ENCODE results near the gene FAM163B. TPM values are rescaled to one million over a fixed set of nuclear protein-coding genes. Genes with fewer than 3 reads are reported as not detected.

Gene FAM163B
- total RNA-seq, 4 donors from 2014 or later: not detected

DNA sequence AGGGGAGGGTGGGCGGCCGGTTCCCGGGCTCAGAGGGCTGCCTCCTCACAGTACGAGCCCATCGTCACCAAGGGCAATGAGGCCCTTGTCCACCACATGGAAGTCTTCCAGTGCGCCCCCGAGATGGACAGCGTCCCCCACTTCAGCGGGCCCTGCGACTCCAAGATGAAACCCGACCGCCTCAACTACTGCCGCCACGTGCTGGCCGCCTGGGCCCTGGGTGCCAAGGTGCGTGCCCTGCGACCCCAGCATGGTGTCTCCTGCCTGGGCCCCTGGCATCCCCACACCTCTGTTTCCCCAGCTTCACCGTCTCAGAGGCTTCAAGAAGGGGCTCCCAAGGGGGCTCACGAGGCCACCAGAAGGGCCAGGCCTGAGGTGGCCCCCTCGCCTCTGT is 34.2 kb upstream of the FAM163B start:
- Histone ChIP-seq H3K9me3 (no peaks in the 10 kb centered on the region), H3K36me3 (no peaks in the 10 kb centered on the region), H3K27me3 (peaks cover 0 to 76% (median 0%) of the 10 kb centered on the region in 4 donors), H3K4me3 (no peak overlapping the region), H3K27ac (replicated peaks in 1 of 4) (no peak overlapping the region), H3K4me1 (no peaks in the 10 kb centered on the region)
- DNase-seq (ENCODE audit: extremely low spot score): no peak
- intact Hi-C loops (cut with DNase I): no loop called here
- TF ChIP-seq, protein P1, sequence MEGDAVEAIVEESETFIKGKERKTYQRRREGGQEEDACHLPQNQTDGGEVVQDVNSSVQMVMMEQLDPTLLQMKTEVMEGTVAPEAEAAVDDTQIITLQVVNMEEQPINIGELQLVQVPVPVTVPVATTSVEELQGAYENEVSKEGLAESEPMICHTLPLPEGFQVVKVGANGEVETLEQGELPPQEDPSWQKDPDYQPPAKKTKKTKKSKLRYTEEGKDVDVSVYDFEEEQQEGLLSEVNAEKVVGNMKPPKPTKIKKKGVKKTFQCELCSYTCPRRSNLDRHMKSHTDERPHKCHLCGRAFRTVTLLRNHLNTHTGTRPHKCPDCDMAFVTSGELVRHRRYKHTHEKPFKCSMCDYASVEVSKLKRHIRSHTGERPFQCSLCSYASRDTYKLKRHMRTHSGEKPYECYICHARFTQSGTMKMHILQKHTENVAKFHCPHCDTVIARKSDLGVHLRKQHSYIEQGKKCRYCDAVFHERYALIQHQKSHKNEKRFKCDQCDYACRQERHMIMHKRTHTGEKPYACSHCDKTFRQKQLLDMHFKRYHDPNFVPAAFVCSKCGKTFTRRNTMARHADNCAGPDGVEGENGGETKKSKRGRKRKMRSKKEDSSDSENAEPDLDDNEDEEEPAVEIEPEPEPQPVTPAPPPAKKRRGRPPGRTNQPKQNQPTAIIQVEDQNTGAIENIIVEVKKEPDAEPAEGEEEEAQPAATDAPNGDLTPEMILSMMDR (IDR thresholded peaks at IDR 0.05): no peak
- TF ChIP-seq POLR2A (IDR thresholded peaks at IDR 0.05; ENCODE audit: low read depth) (no peak), POLR2AphosphoS5 (IDR thresholded peaks at IDR 0.05) (no peak), EP300 (IDR thresholded peaks at IDR 0.05) (no peak)
- WGBS: 93% methylated on average over 19 of the region's 20 CpGs

DNA sequence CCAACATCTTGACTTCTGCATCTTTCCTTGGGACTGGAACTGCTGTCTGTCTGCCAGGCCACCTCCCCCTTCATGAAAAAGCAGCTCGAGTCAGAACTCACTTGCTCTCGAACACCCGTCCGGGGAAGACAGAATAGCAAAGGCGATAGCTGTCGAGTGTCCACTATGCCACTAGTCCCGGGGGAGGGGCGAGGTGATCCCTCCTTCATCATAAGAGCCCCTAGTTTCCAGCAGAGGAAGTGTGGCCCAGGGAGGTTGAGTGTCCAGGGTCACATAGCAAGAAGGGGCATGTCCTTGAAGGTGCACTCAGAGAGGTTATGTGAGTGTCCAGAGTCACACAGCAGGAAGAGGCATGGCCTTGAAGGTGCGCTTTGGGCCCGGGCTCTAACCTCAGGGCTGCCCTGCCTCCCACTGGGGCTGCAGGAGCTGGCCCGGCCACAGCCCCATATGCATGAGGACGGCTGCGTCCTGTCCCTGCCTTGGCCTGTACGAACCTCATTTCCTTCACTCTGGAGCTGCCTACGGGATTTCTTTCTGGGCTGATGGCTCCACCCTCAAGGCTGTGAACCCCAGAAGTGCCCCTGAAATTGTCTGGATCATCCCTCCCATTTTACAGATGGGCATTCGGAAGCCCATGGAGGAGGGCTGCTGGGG is 33.6 kb upstream of the FAM163B start:
- WGBS: 79% methylated on average over 6 of the region's 16 CpGs
- Histone ChIP-seq H3K9me3 (no peaks in the 10 kb centered on the region), H3K36me3 (no peaks in the 10 kb centered on the region), H3K4me3 (no peak overlapping the region), H3K4me1 (no peaks in the 10 kb centered on the region), H3K27me3 (peaks cover 0 to 76% (median 0%) of the 10 kb centered on the region in 4 donors), H3K27ac (replicated peaks in 1 of 4) (no peak overlapping the region)
- TF ChIP-seq EP300 (IDR thresholded peaks at IDR 0.05) (no peak), POLR2AphosphoS5 (IDR thresholded peaks at IDR 0.05) (no peak)
- intact Hi-C loops (cut with DNase I): no loop called here
- DNase-seq (ENCODE audit: extremely low spot score): no peak

DNA sequence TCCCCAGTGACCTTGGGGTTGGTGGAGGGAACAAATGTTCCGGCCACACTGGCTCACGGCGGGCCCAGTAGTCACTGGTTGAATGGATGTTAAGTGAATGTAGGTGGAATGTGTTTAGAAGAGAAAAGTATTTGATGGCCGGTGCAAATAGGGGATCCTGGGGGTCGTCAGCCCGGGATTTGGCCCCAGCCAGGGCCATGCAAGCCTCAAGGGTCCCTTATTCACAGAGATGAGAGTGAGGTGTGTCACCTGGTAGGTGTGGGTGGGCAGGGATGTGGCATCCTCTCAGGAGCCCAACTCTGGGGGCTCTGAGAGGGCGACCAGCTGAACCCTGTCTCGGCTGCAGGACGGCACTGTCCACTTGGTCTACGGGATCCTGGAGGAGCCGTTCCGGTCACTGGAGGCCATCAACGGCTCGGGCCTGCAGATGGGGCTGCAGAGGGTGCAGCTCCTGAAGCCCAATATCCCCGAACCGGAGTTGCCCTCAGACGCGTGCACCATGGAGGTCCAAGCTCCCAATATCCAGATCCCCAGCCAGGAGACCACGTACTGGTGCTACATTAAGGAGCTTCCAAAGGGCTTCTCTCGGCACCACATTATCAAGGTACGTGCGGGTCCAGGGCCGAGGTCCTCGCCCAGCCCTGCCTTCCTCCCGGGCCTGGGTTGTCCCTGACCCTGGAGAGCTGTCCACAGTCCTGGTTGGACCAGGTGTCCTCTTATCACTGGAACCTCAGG is 32.8 kb upstream of the FAM163B start:
- H3K4me1 ChIP-seq: no peaks in the 10 kb centered on the region
- no peaks in the 10 kb centered on the region for H3K9me3 ChIP-seq
- no peak for TF ChIP-seq EP300 (IDR thresholded peaks at IDR 0.05)
- TF ChIP-seq, protein P1 (IDR thresholded peaks at IDR 0.05): no peak
- no peak for TF ChIP-seq POLR2AphosphoS5 (IDR thresholded peaks at IDR 0.05)
- TF ChIP-seq POLR2A (IDR thresholded peaks at IDR 0.05; ENCODE audit: low read depth): no peak
- no peak overlapping the region for H3K4me3 ChIP-seq
- no peak for DNase-seq (ENCODE audit: extremely low spot score)
- intact Hi-C loops (cut with DNase I): no loop called here
- no peaks in the 10 kb centered on the region for H3K36me3 ChIP-seq
- H3K27me3 ChIP-seq: peaks cover 0 to 76% (median 0%) of the 10 kb centered on the region in 4 donors
- 88% methylated on average over 19 of the region's 25 CpGs for WGBS
- H3K27ac ChIP-seq (replicated peaks in 1 of 4): no peak overlapping the region

DNA sequence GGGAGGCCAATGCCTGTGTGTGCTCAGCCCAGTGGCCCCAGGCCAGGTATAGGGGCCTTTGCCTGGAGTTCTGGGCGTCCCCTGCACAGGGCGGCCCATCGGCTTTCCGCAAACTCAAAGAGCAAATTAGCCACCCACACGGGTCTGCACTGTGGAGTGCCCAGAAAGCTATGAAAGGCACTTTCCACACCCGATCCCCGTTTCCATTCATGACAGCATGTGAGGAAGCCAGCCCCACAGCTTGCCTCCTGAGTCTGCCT is 32.1 kb upstream of the FAM163B start:
- no peaks in the 10 kb centered on the region for H3K4me1 ChIP-seq
- no peak for DNase-seq (ENCODE audit: extremely low spot score)
- no peaks in the 10 kb centered on the region for H3K9me3 ChIP-seq
- H3K36me3 ChIP-seq: no peaks in the 10 kb centered on the region
- H3K4me3 ChIP-seq: no peak overlapping the region
- 97% methylated on average over 5 of the region's 7 CpGs for WGBS
- peaks cover 0 to 76% (median 0%) of the 10 kb centered on the region in 4 donors for H3K27me3 ChIP-seq
- H3K27ac ChIP-seq (replicated peaks in 1 of 4): no peak overlapping the region
- TF ChIP-seq POLR2AphosphoS5 (IDR thresholded peaks at IDR 0.05): no peak
- TF ChIP-seq EP300 (IDR thresholded peaks at IDR 0.05): no peak
- no peak for TF ChIP-seq POLR2A (IDR thresholded peaks at IDR 0.05; ENCODE audit: low read depth)
- TF ChIP-seq, protein P1 (IDR thresholded peaks at IDR 0.05): no peak
- intact Hi-C loops (cut with DNase I): no loop called here

DNA sequence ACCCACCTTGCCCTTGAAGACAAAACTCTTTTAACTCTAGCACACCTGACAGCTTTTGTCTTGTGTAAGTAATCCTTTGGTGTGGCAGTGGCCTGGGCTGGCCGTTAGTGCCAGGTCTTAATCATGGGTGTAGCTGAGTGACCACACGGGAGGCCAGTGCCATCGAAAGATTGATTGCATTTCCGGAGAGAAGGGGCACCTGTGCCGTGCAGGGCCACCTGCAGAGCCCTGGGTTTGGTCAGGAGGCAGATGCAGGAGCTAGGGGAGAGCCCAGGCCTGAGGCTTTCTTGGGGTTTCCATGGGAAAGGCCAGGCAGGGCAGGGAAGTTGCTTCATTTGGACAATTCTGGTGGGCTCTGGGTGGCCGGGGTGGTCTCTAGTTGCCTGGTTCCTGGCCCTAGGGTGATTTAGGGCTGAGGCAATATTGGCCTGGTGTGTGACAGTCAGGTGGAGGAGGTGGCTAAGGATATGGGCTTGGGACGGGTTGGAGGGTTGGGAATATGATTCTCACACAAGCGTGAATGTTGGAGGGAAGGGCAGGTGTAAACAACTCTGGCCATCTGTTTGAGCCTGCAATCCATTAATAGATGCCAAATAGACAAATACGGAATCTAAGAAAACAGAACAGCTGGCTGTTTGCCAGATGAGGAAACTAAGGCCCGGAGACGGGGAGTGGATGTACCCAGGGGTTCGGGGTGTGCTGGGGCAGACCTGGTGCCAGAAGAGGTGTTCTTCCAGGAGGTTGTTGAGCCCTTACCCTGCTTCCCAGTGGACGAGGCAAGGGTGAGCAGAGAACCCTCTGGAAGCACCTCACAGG is 31.6 kb upstream of the FAM163B start:
- H3K27me3 ChIP-seq: peaks cover 0 to 76% (median 0%) of the 10 kb centered on the region in 4 donors
- H3K4me3 ChIP-seq: no peak overlapping the region
- no peak for DNase-seq (ENCODE audit: extremely low spot score)
- no peak overlapping the region for H3K27ac ChIP-seq (replicated peaks in 1 of 4)
- H3K4me1 ChIP-seq: no peaks in the 10 kb centered on the region
- intact Hi-C loops (cut with DNase I): no loop called here
- no peaks in the 10 kb centered on the region for H3K9me3 ChIP-seq
- TF ChIP-seq EP300 (IDR thresholded peaks at IDR 0.05) (no peak), POLR2AphosphoS5 (IDR thresholded peaks at IDR 0.05) (no peak)
- TF ChIP-seq, protein P1 (IDR thresholded peaks at IDR 0.05): no peak
- no peaks in the 10 kb centered on the region for H3K36me3 ChIP-seq
- 77% methylated on average over 13 of the region's 13 CpGs for WGBS
